Measurements from ENCODE around the gene OGDH. TPM values are rescaled to one million over a fixed set of nuclear protein-coding genes. Genes with fewer than 3 reads are reported as not detected.

Gene OGDH
- total and polyA plus RNA-seq, 2 of the 13 experiments (the other 11 are each of a cell fraction or from before 2014, with no cell fraction given) = 17.4 to 25.4 TPM

- TF ChIP-seq ZNF362 (CRISPR knock-in tag; IDR thresholded peaks at IDR 0.05; ENCODE audit: borderline replicate concordance) = peak; percentile 58; the same call in 1 of the 2 replicates
- TF ChIP-seq ZFX (CRISPR knock-in tag; IDR thresholded peaks at IDR 0.05; ENCODE audit: low read depth) = peak; percentile 94
- TF ChIP-seq FOXP4 (CRISPR knock-in tag; IDR thresholded peaks at IDR 0.05) = peak; percentile 72
- TF ChIP-seq ZNF430 (CRISPR knock-in tag; IDR thresholded peaks at IDR 0.05) = peak; percentile 98; the same call in 1 of the 2 replicates
- TF ChIP-seq SOX6 (IDR thresholded peaks at IDR 0.05) = no peak
- peak; percentile 52; the same call in 1 of the 2 replicates for TF ChIP-seq SOX6 (CRISPR knock-in tag; IDR thresholded peaks at IDR 0.05)
- TF ChIP-seq ZNF18 (CRISPR knock-in tag; IDR thresholded peaks at IDR 0.05; ENCODE audit: insufficient replicate concordance) = peak; percentile 95
- TF ChIP-seq ZBTB37 (CRISPR knock-in tag; IDR thresholded peaks at IDR 0.05) = peak; percentile 32; the same call in 1 of the 2 replicates
- TF ChIP-seq XBP1 (CRISPR knock-in tag; IDR thresholded peaks at IDR 0.05) = peak; percentile 70; the same call in 1 of the 2 replicates
- peak; percentile 89 for TF ChIP-seq ZNF605 (CRISPR knock-in tag; IDR thresholded peaks at IDR 0.05)
- TF ChIP-seq ETV6 (CRISPR knock-in tag; conservative IDR thresholded peaks at IDR 0.05) = peak; percentile 93; the same call in 1 of the 2 replicates
- TF ChIP-seq KLF15 (CRISPR knock-in tag; IDR thresholded peaks at IDR 0.05; ENCODE audit: borderline replicate concordance) = peak; percentile 74; the same call in 1 of the 2 replicates
- TF ChIP-seq KLF9 (CRISPR knock-in tag; IDR thresholded peaks at IDR 0.05; ENCODE audit: low read depth) = peak; percentile 8; the same call in 1 of the 2 replicates
- peak; percentile 35; the same call in 1 of the 2 replicates for TF ChIP-seq ZNF629 (CRISPR knock-in tag; conservative IDR thresholded peaks at IDR 0.05)
- peak; percentile 90 for TF ChIP-seq ZBTB38 (CRISPR knock-in tag; IDR thresholded peaks at IDR 0.05)
- peak; percentile 89 for TF ChIP-seq HDAC1 (CRISPR knock-in tag; IDR thresholded peaks at IDR 0.05)
- TF ChIP-seq ZNF335 (CRISPR knock-in tag; IDR thresholded peaks at IDR 0.05) = peak; percentile 90
- TF ChIP-seq NR3C1 (CRISPR knock-in tag; IDR thresholded peaks at IDR 0.05) = no peak
- TF ChIP-seq ZNF124 (CRISPR knock-in tag; IDR thresholded peaks at IDR 0.05) = peak; percentile 92; the same call in 1 of the 2 replicates
- TF ChIP-seq ZC3H4 (CRISPR knock-in tag; IDR thresholded peaks at IDR 0.05; ENCODE audit: borderline replicate concordance) = no peak
- peak; percentile 98 for TF ChIP-seq ZFP37 (CRISPR knock-in tag; IDR thresholded peaks at IDR 0.05; ENCODE audit: borderline replicate concordance)
- no peak for TF ChIP-seq ATF4 (CRISPR knock-in tag; IDR thresholded peaks at IDR 0.05)
Measured at GRCh38 chr7:44573464-44574286, 32.8 kb upstream of the OGDH start, which contains the start of gene DDX56 (continued).
